Measurements from ENCODE around the gene HLTF.

HLTF gene

DNA sequence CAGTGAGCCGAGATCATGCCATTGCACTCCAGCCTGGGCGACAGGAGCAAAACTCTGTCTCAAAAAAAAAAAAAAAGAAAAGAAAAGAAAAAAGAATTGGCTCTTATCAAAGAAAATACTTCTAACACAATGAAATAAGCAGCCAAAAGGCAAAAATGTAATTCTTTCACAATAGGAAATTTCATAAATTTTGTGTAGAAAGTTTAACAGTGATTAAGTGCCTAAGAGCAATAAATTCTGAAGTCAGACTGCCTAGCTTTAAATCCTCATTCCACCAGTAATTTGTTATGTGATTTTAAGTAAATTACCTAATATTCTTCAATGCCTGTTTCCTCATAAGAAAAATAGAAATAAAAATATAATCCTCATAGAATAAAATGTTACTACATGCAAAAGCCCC is 24.6 kb downstream of the HLTF start:
- Mint-ChIP-seq H3K27me3 (no peaks in the 10 kb centered on the region), H3K4me1 (ENCODE audit: low read depth) (no peaks in the 10 kb centered on the region), H3K36me3 (ENCODE audit: low read depth) (peaks cover 25% of the 10 kb centered on the region), H3K27ac (no peak overlapping the region), H3K4me3 (no peak overlapping the region), H3K9me3 (no peaks in the 10 kb centered on the region)
- intact Hi-C loops (cut with micrococcal nuclease) = no loop called here

DNA sequence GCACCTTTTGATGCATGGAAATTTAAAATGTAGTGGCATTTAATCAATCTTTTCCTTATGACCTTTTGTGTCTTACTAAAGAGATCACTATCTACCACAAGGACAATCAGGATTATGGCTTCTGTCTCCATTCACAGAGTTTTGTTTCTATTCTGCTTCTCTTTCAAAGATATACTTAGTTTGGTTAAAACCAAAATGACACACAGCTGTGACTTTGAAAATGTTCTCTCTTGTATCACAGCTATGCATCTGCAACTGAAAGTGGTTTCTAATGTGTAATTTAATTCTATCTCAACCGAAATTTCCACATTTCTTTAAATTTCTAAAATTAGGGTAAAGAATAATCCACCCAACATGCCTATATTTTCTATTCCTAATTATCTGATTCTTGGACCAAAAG is 27.7 kb downstream of the HLTF start:
- H3K9me3 Mint-ChIP-seq = no peaks in the 10 kb centered on the region
- no peak overlapping the region for H3K27ac Mint-ChIP-seq
- no peaks in the 10 kb centered on the region for H3K27me3 Mint-ChIP-seq
- no peak overlapping the region for H3K4me3 Mint-ChIP-seq
- H3K4me1 Mint-ChIP-seq (ENCODE audit: low read depth) = no peaks in the 10 kb centered on the region
- intact Hi-C loops (cut with micrococcal nuclease) = no loop called here
- peaks cover 36% of the 10 kb centered on the region for H3K36me3 Mint-ChIP-seq (ENCODE audit: low read depth)

DNA sequence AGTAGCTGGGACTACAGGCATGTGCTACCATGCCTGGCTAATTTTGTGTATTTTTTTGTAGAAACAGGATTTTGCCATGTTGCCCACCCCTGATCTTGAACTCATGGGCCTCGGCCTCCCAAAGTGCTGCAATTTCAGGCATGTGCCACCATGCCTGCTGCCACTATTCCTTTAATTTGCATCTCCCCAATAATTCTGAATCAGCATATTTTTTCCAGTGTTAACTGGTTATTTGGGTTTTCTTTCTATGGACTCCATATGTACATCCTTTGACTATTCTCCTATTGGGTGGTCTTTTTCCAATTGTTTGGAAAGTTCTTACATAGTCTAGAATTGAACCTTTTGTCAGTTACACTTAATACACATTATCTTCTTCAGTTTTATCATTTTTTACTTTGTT is 28.1 kb downstream of the HLTF start:
- H3K9me3 Mint-ChIP-seq = no peaks in the 10 kb centered on the region
- H3K27ac Mint-ChIP-seq = no peak overlapping the region
- H3K27me3 Mint-ChIP-seq = no peaks in the 10 kb centered on the region
- no peak overlapping the region for H3K4me3 Mint-ChIP-seq
- no peaks in the 10 kb centered on the region for H3K4me1 Mint-ChIP-seq (ENCODE audit: low read depth)
- intact Hi-C loops (cut with micrococcal nuclease) = no loop called here
- H3K36me3 Mint-ChIP-seq (ENCODE audit: low read depth) = peaks cover 41% of the 10 kb centered on the region

DNA sequence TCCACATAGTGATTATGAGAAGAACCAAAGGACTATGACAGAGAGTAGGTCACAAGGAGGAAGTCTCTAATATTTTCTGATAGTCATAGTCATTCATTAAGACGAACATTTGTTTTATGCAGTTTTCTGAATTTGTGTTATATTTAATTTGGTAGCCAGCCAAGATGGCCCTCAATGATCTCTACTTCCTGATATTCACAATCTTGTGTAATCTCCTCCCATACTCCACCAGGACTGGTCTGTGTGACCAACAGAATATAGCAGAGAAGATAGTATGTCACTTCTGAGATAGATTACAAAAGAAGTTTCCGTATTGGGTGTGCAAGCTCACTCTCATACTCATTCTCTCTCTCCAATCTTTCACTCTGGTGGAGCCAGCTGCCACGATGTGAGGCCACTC is 30.8 kb downstream of the HLTF start:
- no peaks in the 10 kb centered on the region for H3K27me3 Mint-ChIP-seq
- H3K36me3 Mint-ChIP-seq (ENCODE audit: low read depth) = peaks cover 56% of the 10 kb centered on the region
- H3K9me3 Mint-ChIP-seq = no peaks in the 10 kb centered on the region
- no peak overlapping the region for H3K27ac Mint-ChIP-seq
- no peak overlapping the region for H3K4me3 Mint-ChIP-seq
- no peaks in the 10 kb centered on the region for H3K4me1 Mint-ChIP-seq (ENCODE audit: low read depth)
- intact Hi-C loops (cut with micrococcal nuclease) = no loop called here

DNA sequence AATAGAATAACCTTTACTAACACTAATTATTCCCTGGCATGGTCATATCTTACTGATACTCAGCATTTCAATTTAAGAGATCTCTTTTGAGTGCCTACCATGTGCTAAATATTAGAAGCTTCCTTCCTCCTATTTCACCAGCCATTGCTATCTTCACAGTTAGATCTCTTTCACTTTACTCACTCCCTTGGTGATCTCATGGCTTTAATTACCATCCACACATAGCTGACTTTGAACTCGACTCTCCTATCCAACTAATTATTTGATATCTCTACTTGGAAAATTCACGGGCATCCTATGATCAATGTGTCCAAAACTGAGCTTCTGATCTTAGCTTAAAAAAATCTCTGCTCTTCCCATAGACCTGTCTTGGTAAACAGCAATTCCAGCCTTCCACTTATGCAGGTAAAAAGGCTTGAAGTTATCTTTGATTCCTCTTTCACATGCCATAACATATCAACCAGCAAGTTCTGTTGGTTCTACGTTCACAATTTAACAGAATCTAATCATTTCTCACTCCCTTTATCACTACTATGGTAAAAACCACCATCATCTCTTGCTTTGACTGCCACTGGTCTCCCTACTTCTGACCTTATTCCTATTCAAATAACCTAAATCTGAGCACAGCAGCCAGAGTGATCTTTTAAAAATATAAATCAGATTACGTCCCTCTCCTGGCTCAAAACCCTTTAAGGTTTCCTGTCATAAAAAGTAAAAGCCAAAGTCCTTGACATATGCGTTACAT is 41.8 kb downstream of the HLTF start:
- Mint-ChIP-seq H3K27me3 (no peaks in the 10 kb centered on the region), H3K4me1 (ENCODE audit: low read depth) (peaks cover 7% of the 10 kb centered on the region), H3K4me3 (no peak overlapping the region), H3K9me3 (no peaks in the 10 kb centered on the region), H3K27ac (no peak overlapping the region), H3K36me3 (ENCODE audit: low read depth) (peaks cover 31% of the 10 kb centered on the region)
- intact Hi-C loops (cut with micrococcal nuclease) = no loop called here

DNA sequence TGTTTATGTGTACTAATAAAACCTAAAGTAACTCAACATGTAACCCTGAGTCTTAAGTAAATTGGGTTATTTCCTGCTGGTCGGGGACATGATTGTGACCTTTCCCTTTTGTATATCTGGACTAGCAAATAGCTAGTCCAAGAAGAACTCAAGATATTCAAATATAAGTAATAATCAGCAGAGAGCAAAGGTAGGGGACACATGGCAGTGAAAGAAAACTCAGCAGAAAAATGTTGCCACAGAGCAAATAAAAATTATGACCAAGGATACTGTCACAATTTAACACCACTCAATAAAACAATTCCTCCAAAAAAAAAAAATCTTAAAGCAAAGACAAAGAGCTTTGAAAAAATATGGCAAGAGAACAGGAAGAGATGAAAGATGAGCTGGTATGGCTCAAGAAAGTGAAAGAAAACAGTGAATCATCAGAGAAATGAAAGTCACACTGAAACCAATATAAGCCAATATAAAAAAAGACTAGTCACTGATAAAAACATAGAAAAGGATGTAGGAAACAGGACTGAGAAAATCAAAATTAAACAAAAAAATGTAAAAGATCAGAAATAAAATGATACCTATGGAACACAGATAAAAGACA is 43.4 kb downstream of the HLTF start:
- no peak overlapping the region for H3K4me3 Mint-ChIP-seq
- no peak overlapping the region for H3K27ac Mint-ChIP-seq
- no peaks in the 10 kb centered on the region for H3K27me3 Mint-ChIP-seq
- H3K36me3 Mint-ChIP-seq (ENCODE audit: low read depth) = peaks cover 40% of the 10 kb centered on the region
- no peaks in the 10 kb centered on the region for H3K9me3 Mint-ChIP-seq
- intact Hi-C loops (cut with micrococcal nuclease) = no loop called here
- H3K4me1 Mint-ChIP-seq (ENCODE audit: low read depth) = peaks cover 7% of the 10 kb centered on the region

DNA sequence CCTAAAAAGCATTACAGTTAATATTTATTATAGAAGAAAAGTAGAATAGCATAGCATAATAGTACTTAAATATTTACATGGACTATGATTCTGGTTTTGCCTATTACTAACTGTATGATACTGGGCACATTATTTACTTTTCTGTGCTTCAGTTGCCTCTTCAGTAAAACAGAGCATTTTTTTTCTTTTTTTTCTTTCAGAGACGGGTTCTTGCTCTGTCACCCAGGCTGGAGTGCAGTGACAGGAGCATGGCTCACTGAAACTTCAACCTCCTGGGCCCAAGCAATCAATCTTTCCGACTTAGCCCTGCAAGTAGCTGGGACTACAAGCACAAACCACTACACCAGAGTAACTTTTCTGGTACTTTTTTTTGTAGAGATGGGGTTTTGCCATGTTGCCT is 48.0 kb downstream of the HLTF start:
- Mint-ChIP-seq H3K36me3 (ENCODE audit: low read depth) (peaks cover 12% of the 10 kb centered on the region), H3K9me3 (no peaks in the 10 kb centered on the region), H3K4me3 (no peak overlapping the region), H3K4me1 (ENCODE audit: low read depth) (peaks cover 7% of the 10 kb centered on the region), H3K27me3 (no peaks in the 10 kb centered on the region), H3K27ac (no peak overlapping the region)
- intact Hi-C loops (cut with micrococcal nuclease) = no loop called here

DNA sequence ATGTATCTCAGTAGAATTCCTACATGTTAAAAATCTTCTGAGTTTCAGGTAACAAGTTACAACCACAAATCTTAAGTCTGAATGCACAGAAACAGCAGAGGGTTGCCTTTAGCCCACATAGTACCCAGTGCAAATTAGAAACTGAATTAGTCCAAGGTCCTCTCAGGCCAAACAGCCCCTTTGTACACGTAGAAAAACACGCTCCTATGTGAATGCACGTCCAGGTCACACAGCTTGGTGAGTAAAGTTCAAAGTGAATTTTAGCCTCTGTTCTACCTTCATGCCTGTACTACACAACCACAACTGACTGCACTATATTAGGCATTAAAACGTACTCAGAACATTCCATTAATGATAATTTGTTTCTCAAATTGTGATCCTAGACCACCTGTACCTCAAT is 48.6 kb downstream of the HLTF start:
- Mint-ChIP-seq H3K27me3 (no peaks in the 10 kb centered on the region), H3K27ac (no peak overlapping the region), H3K9me3 (no peaks in the 10 kb centered on the region), H3K36me3 (ENCODE audit: low read depth) (peaks cover 12% of the 10 kb centered on the region), H3K4me1 (ENCODE audit: low read depth) (peaks cover under 1% of the 10 kb centered on the region), H3K4me3 (no peak overlapping the region)
- intact Hi-C loops (cut with micrococcal nuclease) = no loop called here

DNA sequence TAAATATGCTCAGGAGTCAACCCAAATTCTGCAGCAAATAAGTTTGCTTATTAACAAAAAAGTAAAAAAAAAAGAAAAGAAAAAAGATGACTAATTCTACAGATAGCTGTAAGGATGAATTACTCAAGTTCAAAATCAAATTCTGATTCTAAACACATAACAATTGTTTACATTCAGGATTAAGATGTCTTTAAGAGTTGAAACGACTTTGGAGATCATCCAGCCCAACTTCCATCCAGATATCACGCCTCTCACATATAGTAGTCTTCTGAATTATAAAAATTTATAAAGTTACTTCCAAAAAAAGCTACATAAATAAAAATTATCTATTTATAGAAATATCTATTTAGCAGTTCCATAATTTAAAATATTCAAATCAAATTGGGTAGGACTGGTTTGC is 55.2 kb downstream of the HLTF start:
- H3K9me3 Mint-ChIP-seq = no peaks in the 10 kb centered on the region
- no peak overlapping the region for H3K4me3 Mint-ChIP-seq
- peaks cover 37% of the 10 kb centered on the region for H3K36me3 Mint-ChIP-seq (ENCODE audit: low read depth)
- intact Hi-C loops (cut with micrococcal nuclease) = no loop called here
- H3K27me3 Mint-ChIP-seq = no peaks in the 10 kb centered on the region
- H3K4me1 Mint-ChIP-seq (ENCODE audit: low read depth) = no peaks in the 10 kb centered on the region
- no peak overlapping the region for H3K27ac Mint-ChIP-seq

DNA sequence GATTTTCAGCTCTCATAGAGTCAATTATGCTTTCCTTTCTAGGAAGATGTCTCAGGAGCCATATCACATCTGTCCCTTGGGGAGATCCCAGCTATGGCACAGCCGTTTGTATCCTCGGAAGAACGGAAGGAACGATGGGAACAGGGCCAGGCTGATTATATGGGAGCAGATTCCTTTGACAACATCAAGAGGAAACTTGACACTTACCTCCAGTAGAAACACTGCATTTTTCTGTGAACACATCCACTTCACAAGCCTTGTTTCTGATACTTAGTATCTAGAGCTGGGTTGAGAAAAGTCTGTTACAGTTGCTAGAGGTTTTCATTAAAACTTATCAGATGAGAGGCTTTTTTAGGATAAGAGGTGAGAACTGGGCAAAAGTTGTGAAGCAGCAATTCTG is 59.6 kb downstream of the HLTF start:
- H3K27me3 Mint-ChIP-seq = no peaks in the 10 kb centered on the region
- H3K36me3 Mint-ChIP-seq (ENCODE audit: low read depth) = peaks cover 68% of the 10 kb centered on the region
- no peaks in the 10 kb centered on the region for H3K4me1 Mint-ChIP-seq (ENCODE audit: low read depth)
- intact Hi-C loops (cut with micrococcal nuclease) = no loop called here
- no peak overlapping the region for H3K27ac Mint-ChIP-seq
- H3K4me3 Mint-ChIP-seq = no peak overlapping the region
- H3K9me3 Mint-ChIP-seq = no peaks in the 10 kb centered on the region

DNA sequence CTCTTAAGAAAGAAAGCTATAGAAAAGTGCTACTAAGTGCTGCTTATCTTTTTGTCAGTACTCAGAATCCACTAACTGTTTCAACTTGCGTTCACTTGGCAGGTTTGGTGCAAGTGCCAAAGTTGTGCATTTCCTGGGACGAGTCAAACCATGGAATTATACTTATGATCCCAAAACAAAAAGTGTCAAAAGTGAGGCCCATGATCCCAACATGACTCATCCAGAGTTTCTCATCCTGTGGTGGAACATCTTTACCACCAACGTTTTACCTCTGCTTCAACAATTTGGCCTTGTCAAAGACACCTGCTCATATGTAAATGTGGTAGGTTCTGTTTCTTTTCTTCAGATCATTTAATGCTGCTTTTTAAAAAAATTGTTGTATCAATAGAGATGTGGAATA is 62.4 kb downstream of the HLTF start:
- Mint-ChIP-seq H3K4me1 (ENCODE audit: low read depth) (no peaks in the 10 kb centered on the region), H3K36me3 (ENCODE audit: low read depth) (peaks cover 91% of the 10 kb centered on the region)

DNA sequence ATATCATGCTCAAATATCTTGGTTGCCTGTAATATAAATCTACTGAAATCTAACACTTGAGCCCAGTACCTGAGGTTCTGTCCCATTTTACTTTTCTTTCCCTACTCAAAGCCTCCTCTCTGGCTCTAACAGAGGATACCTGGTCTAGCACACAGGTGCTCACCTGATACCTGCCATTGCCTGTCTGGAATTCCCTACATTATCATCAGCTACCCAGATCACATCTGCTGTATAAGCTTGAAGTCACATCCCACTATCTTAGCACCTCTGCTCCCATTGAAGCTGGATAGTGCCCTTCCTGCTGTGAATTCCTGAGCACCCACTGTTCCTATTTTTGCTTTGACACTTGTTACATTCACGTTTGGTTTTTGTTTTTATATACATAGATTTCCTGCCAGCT is 64.5 kb downstream of the HLTF start:
- H3K4me1 Mint-ChIP-seq (ENCODE audit: low read depth) = no peaks in the 10 kb centered on the region
- intact Hi-C loops (cut with micrococcal nuclease) = no loop called here
- no peak overlapping the region for H3K4me3 Mint-ChIP-seq
- no peaks in the 10 kb centered on the region for H3K9me3 Mint-ChIP-seq
- H3K27me3 Mint-ChIP-seq = no peaks in the 10 kb centered on the region
- H3K27ac Mint-ChIP-seq = no peak overlapping the region
- peaks cover 80% of the 10 kb centered on the region for H3K36me3 Mint-ChIP-seq (ENCODE audit: low read depth)

More for the DNA sequence above, 62.4 kb downstream of the HLTF start:
- Mint-ChIP-seq H3K27me3 (no peaks in the 10 kb centered on the region), H3K9me3 (no peaks in the 10 kb centered on the region), H3K4me3 (no peak overlapping the region), H3K27ac (peak overlapping the region; percentile 43)
- intact Hi-C loops (cut with micrococcal nuclease) = no loop called here

DNA sequence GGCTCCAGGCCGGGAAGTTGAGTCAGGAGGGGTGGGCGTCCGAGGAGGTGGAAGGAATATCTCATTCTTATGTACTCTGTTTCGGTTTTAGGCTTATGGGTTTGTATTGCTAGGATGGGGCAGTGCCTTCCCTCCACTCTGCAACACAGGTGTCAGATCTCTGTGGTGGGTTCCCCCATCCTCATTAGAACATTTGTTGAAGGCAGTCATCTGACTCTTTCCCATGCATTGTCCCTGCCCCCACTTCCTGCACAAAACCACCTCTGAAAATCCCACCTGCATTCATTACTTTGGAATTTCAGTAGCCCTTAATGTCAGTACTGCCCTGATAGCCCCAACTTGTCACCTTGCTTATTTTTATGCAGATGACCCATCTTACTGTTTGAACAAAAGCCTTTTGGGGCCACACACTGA is 65.5 kb downstream of the HLTF start:
- no peaks in the 10 kb centered on the region for H3K9me3 Mint-ChIP-seq
- H3K36me3 Mint-ChIP-seq (ENCODE audit: low read depth) = peaks cover 81% of the 10 kb centered on the region
- intact Hi-C loops (cut with micrococcal nuclease) = no loop called here
- H3K27me3 Mint-ChIP-seq = no peaks in the 10 kb centered on the region
- H3K4me3 Mint-ChIP-seq = no peak overlapping the region
- no peaks in the 10 kb centered on the region for H3K4me1 Mint-ChIP-seq (ENCODE audit: low read depth)
- H3K27ac Mint-ChIP-seq = no peak overlapping the region

DNA sequence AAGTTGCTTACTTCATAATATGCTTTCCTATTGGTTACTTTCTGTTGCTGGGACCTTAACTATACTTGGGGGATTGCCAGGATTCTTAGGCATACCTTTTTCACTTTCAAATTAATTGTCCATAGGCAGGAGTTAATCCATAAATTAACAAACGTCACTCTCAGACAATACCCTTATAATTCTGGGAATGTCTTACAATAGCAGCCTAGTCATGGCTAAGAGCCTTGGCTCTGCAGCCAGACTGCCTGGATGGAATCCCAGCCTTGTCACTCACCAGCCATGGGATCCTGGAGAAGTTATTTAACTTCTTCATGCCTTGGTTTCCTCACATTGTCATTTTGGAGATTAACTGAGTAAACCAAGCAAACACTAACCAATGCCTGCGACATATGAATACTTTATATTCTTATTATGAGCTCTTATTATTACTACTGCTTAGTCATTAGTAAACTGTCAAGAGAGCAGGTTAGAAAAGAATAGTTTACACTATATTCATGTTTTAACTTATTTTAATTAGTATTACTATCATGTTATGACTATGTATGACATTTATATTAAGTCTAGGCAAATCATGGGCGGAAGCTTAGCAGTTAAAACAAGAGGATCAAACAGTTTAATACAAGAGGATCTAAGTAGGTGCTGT is 66.0 kb downstream of the HLTF start:
- Mint-ChIP-seq H3K36me3 (ENCODE audit: low read depth) (peaks cover 86% of the 10 kb centered on the region), H3K4me3 (no peak overlapping the region), H3K9me3 (no peaks in the 10 kb centered on the region), H3K27ac (no peak overlapping the region), H3K27me3 (no peaks in the 10 kb centered on the region), H3K4me1 (ENCODE audit: low read depth) (no peaks in the 10 kb centered on the region)
- intact Hi-C loops (cut with micrococcal nuclease) = no loop called here

All from dendritic cell treated with granulocyte-macrophage colony-stimulating factor and Interleukin-4, amounts not matched to agents 40 ng/mL and 50 ng/mL, for 4 days (primary cell).